HG03457 (cell line): ENCODE results near the gene ITGB7.

ENCODE experiments used
- ATAC-seq: cut with Tn5 transposase; IDR thresholded peaks from one replicate; pipeline ENCODE4 v1.9.1; 2021; ENCODE audit warnings: moderate number of reproducible peaks; ENCODE audit not compliant: unreplicated experiment

Gene ITGB7

DNA sequence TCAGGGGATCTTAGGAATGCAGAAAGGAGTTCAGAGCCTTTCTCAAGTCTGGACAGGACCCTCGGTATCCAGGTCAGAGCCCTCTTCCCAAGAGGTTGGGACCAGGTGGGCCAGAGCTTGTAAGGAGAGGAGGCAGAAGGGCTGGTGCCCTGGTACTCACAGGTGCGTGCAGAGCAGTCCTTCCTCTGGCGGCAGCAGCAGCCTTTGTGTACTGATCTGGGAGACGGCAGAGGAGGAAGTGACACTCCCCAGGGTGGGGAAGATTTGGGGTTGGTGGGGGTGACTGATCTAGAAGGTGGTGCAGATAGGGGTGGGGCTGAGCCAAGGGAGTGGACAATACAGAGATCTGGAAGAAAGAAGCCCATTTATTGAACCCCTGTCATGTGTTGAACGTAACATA, at the start of gene ITGB7:
TSS of gene ITGB7 (minus strand) at position 210 of the 400 bp plus-strand sequence. CDS start 6,808 bp downstream, outside the sequence.
- no peak for ATAC-seq

DNA sequence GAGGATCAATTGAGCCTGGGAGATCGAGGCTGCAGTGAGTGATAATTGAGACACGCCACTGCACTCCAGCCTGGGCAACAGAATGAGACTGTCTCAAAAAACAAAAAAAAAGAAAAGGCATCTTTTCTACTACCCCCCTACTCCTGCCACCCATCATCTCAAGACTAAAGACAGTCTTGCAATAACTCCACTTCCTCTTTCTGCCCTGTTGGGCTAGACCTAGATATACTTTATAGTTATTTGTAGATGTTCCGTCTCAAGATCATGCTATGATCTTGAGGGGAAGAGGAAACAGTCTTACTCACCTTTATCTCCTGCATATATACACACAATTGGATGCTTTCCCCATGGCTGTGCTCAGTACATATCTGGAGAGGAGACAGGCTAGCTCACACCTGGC, 48.9 kb upstream of the ITGB7 start:
- ATAC-seq = no peak

DNA sequence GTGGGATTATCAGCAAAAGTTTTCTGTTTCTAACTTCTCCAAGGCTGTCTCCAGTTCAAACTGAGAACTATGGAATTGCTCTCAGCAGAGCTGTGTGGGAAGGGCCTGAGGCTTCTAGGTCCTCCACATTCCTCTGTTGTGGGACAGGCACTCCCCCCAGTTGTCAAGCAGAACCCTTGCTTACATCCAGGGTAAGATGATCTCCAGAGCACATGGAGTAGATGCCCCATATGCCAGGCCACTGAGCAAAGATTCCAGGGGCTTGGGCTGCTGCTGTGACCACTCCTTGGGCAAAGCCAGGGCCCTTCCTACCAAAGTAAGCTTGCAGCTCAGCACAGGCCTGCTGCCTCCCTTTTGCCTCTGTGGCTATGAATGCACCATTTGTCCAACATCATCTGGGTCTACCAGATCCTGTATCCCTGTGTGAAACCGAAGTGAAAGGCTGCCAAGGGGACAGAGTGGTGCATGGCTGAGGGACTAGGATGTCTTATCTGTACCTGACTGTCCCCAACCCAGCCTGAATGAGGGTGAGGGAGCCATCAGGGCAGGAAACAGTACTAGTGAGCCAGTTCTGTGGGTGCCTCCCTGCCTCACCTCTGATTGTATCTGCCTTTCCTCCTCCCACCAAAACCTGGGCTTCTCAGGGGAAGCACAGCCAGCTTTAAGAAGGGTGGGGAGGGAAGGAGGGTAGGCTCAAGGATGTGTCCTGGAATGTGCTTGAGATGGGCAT, 47.9 kb upstream of the ITGB7 start:
- ATAC-seq = no peak

DNA sequence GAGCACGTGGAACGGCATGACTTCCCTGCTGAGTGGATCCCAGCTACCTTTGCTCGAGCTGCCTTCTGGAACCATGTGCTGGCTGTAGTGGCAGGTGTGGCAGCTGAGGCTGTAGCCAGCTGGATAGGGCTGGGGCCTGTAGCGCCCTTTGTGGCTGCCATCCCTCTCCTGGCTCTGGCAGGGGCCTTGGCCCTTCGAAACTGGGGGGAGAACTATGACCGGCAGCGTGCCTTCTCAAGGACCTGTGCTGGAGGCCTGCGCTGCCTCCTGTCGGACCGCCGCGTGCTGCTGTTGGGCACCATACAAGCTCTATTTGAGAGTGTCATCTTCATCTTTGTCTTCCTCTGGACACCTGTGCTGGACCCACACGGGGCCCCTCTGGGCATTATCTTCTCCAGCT, 46.2 kb upstream of the ITGB7 start:
- ATAC-seq = no peak

GRCh38 chr12:53252349-53252916, 45.4 kb upstream of the ITGB7 start:
- no peak for ATAC-seq

- ATAC-seq = no peak
These were observed 44.7 kb upstream of the ITGB7 start for GRCh38 chr12:53251477-53252348.

GRCh38 chr12:53245286-53245685, 38.2 kb upstream of the ITGB7 start:
- no peak for ATAC-seq

- no peak for ATAC-seq
These were observed 37.3 kb upstream of the ITGB7 start for GRCh38 chr12:53244337-53244736.

- no peak for ATAC-seq
These were observed 34.8 kb upstream of the ITGB7 start for GRCh38 chr12:53241623-53242412.

DNA sequence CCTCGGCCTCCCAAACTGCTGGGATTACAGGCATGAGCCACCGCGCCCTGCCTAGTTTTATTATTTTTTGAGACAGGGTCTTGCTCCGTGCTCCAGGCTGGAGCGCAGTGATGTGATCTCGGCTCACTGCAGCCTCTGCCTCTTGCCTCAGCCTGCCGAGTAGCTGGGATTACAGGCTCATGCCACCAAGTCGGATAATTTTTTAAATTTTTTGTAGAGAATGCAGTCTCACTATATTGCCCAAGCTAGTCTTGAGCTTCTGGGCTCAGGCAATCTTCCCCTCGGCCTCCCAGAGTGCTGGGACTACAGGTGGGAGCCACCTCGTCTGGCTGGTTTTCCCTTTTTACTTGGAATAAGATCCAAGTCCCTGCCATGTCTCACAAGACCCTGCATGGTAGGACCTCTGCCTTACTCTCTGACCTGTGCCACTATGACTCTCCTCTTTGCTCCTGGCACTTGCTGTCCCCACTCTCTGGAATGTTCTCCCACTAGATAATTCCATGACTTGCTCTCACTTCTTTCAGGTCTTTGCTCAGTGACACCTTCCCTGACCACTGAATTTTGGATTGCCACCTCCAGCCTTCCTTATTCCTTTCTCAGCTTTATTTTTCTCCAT, 32.7 kb upstream of the ITGB7 start:
- no peak for ATAC-seq

- no peak for ATAC-seq
These were observed 29.5 kb upstream of the ITGB7 start for GRCh38 chr12:53236443-53237111.

DNA sequence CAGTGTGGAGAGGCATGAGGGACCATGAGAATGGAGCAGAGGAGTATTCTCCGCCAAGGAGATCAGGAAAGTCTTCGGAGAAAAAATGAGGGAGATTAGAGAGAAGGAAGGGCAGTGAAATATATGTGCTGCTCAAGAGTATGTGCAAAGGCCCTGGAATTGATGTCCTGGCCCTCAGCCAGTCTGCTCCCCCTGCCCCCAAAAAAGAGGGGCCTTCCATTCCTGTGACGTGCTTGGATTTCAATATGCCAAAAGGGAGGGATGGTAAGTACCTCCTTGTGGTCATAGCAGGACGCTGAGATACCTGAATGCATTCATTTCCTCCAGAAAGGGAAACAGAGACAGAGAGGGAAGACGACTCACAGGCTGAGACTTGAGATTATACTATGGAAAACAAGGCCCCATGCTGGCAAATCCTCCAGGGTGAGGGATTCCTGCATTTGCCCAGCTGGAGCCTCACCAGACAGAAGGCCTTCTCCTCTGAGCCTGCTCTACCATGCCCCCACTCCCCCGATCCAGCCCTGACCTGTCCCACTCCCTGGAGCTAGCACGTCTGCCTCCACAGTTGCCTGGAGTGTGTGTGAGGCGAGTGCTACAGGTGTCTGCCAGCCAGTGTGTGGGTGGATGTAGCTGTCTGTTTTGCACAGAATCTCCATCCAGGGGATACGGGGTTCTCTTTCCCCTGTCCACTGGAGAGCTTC, 28.8 kb upstream of the ITGB7 start:
- no peak for ATAC-seq

GRCh38 chr12:53235164-53235563, 28.1 kb upstream of the ITGB7 start:
- no peak for ATAC-seq

DNA sequence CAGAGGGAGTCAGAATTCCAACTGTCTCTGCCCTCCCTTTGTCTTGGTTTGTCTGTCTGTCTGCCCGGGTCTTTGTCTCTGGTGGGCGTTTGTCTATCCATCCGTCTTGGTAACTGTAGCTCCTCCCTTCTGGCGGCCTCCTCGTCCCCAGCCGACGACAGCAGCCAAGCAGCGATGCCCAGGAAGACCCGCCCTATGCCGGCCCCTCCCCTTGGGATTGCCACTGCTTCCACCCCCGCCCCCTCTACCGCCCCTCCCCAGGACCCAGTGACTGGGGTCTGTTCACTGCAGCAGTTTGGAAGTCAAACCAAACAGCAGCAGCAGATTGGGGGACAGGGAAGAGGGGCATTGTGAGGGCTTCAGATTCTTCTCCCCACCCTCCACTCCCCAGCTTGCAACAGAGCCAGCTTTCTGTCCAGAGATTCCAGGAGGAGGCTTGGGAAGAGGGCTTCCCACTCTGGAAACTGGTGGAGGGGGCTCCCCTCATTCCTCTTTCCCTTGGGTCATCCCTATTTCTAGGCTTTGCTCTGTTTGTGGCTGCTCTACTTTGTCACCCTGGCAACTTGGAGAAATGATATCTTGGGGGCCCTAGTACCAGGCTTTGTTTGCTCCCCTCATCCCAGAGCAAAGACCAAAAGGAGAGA, 27.3 kb upstream of the ITGB7 start:
- no peak for ATAC-seq

- no peak for ATAC-seq
These were observed 26.6 kb upstream of the ITGB7 start for GRCh38 chr12:53233671-53234121.

DNA sequence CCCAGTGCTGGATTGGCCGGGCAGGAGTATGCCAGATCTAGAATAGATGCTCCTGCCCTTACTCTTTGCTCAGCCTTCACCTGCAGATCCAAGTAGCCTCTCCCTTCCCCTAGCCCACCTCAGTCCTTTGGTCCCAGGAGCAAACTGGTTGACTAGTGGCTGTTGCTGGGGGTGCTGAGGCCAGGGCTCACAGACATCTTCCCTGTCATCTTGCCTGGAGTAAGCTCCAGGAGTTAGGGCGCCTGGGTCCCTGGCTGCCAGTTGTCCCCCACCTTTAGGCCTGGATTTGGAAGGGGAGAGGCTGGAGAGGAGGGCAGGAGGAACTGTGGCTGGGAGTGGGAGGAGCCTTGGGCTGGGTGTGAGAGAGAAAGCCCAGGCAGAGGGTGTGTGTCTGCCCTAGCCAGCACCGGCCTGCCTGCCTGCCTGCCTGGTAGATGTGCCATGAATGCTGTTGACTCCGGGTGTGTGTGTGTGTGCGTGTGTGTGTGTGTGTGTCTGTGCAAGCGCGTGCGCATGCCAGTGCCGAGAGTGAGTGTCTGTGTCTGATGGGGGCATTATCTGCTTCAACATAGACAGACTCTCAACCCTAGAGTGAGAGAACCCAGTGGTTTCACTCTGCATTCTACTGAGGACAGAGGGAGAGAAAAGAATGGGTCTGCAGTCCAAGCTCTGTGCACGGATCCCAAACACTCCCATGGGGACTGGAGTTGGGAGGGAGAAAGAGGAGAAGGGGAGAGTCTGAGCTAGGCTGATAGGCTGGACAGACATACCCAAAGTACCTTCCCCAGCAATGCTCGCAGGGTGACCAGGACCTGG, 25.8 kb upstream of the ITGB7 start:
- ATAC-seq = no peak

DNA sequence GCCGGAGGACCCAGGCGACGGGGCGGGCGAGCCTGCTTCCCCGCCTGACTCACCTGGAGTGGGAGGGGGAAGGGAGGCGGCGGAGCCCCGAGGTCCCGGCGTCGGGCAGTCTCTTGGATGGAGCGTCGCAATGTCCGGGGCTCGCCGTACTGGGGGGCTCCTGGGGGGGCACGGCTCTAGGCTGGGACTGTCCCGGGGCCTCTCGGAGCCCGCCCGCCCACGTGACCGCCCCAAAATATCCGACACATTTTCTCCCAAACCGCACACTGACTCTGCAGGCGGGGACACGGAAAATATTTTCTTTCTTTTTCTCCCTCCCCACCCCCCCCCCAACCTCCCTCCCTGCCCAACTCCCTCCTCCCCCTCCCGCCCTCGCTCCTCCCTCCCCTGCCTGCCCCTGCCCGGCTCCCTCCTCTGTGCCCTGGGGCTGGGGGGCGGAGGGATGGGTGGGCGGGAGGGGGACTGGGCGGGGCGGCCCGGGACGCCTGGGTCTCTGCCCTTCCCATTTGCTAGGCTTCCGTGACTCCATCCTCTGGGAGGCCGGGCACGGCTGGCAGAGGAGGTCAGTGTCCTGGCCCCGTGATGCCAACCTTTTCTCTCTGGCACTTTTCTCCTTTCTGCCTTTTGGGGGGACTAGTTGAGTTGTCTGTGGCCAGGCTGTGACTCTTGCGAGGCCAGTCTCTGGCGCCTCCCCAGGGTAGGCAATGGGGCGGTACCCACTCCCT, 25.0 kb upstream of the ITGB7 start, which contains the start of gene RARG:
TSS of gene RARG (minus strand) at position 289 of the 725 bp plus-strand sequence. CDS start 4,664 bp downstream, outside the sequence.
- ATAC-seq = no peak

DNA sequence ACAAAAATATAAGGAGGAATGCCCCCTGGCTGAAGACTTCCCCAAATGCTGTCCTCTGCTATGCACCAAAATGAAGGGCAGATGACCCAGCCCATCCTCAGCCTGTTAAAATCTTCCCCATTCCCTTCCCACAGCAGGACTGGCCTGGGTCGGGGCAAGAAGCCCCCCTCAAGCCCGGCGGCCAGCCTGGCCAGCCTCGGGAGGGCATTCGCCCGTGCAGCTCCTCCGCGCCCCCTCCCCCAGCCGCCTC, 24.5 kb upstream of the ITGB7 start:
- ATAC-seq = no peak
